ENCODE data around the gene ATAD1.

ATAD1 gene

DNA sequence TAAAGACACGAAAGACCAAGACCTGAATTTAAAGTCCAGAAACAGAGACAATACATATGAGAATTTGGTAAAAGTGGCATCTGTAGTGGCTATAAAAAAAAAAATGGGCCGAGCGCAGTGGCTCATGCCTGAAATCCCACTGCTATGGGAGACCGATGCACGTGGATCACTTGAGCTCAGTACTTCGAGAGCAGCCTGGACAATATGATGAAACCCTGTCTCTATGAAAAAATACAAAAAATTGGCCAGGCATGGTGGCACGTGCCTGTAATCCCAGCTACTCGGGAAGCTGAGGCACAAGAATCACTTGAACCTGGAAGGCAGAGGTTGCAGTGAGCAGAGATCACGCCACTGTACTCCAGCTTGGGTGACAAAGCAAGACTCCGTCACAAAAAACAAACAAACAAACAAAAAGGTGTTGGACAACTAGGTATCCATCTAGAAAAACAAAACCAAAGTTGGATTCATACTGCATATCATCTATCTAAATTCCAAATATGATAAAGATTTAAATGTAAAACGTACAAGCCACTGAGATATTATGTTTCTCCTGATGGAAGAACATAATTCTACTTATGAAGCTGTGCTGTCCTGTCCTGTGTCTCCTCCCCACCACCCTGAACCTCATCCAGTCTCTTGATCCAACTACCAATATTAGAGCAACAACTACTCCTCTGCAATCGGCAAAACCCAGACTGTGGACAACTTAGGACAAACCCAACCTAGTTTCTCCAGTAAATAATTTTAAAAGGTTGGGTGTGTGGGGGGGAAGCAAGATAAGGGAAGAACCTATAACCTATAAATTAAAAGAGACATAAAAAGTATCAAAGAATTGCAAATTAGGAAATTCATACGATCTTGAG lies 53.7 kb downstream of the ATAD1 start:
- no peak overlapping the region for H3K4me2 ChIP-seq (ENCODE audit: low read length)
- TF ChIP-seq, protein P1, sequence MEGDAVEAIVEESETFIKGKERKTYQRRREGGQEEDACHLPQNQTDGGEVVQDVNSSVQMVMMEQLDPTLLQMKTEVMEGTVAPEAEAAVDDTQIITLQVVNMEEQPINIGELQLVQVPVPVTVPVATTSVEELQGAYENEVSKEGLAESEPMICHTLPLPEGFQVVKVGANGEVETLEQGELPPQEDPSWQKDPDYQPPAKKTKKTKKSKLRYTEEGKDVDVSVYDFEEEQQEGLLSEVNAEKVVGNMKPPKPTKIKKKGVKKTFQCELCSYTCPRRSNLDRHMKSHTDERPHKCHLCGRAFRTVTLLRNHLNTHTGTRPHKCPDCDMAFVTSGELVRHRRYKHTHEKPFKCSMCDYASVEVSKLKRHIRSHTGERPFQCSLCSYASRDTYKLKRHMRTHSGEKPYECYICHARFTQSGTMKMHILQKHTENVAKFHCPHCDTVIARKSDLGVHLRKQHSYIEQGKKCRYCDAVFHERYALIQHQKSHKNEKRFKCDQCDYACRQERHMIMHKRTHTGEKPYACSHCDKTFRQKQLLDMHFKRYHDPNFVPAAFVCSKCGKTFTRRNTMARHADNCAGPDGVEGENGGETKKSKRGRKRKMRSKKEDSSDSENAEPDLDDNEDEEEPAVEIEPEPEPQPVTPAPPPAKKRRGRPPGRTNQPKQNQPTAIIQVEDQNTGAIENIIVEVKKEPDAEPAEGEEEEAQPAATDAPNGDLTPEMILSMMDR (IDR thresholded peaks at IDR 0.05; ENCODE audit: low read length) = no peak
- TF ChIP-seq EZH2 (IDR thresholded peaks at IDR 0.05; ENCODE audit: borderline replicate concordance, low read length) = no peak
- H3K4me1 ChIP-seq (ENCODE audit: insufficient read depth, low read length, severe bottlenecking) = no peaks in the 10 kb centered on the region
- peaks cover 53% of the 10 kb centered on the region for H3K36me3 ChIP-seq (ENCODE audit: insufficient read depth, low read length)
- no peaks in the 10 kb centered on the region for H3F3A ChIP-seq (ENCODE audit: insufficient read depth, low read length)
- no peak overlapping the region for H3K27ac ChIP-seq (ENCODE audit: low read depth, low read length, poor library complexity, severe bottlenecking)
- no peaks in the 10 kb centered on the region for H3K27me3 ChIP-seq (ENCODE audit: insufficient read depth, low read length)
- H2AFZ ChIP-seq (ENCODE audit: low read length) = no peak overlapping the region
- no peaks in the 10 kb centered on the region for H4K20me1 ChIP-seq (ENCODE audit: insufficient read depth, low read length)
- no peaks in the 10 kb centered on the region for H3K9me3 ChIP-seq (ENCODE audit: low read length)
- no peak overlapping the region for H3K4me3 ChIP-seq (ENCODE audit: low read depth, low read length, poor library complexity, severe bottlenecking)
- no peak overlapping the region for H3K9ac ChIP-seq (ENCODE audit: low read length)
- H3K79me2 ChIP-seq (ENCODE audit: insufficient read depth, low read length) = no peaks in the 10 kb centered on the region
- H3K9me2 ChIP-seq (ENCODE audit: low read depth, low read length) = no peaks in the 10 kb centered on the region

DNA sequence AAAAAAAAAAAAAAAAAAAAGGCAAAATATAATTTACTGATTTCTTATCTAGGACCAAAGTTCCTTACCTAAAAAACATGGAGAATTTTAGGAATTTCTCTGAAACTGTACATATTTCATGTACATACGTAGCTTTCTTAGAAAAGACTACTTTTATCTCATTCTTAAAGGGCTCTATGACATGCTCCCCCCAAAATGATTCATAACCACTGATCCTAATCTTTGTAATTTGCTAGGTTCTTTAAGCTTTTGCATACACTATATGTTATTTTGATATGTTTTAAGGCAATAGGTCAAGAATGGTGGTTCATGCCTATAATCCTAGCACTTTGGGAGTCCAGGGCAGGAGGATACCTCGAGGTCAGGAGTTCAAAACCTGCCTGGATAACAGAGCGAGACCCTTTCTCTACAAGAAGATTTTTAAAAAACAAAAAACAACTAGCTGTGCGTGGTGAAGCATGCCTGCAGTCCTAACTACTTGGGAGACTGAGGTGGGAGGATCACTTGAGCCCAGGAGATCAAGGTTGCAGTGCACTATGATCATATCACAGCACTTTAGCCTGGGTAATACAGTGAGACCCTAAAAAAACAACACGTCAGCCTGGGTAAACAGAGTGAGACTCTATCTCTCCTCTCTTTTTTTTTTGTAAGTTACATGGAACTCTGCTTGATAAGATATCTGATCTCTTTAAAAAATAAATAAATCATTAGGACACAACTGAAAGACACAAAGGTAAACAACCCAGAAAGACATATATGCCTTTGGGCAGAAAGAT lies 54.8 kb downstream of the ATAD1 start:
- no peaks in the 10 kb centered on the region for H4K20me1 ChIP-seq (ENCODE audit: insufficient read depth, low read length)
- no peaks in the 10 kb centered on the region for H3K9me2 ChIP-seq (ENCODE audit: low read depth, low read length)
- H3K4me1 ChIP-seq (ENCODE audit: insufficient read depth, low read length, severe bottlenecking) = no peaks in the 10 kb centered on the region
- no peaks in the 10 kb centered on the region for H3K79me2 ChIP-seq (ENCODE audit: insufficient read depth, low read length)
- no peaks in the 10 kb centered on the region for H3K9me3 ChIP-seq (ENCODE audit: low read length)
- H3K4me3 ChIP-seq (ENCODE audit: low read depth, low read length, poor library complexity, severe bottlenecking) = no peak overlapping the region
- H3K27me3 ChIP-seq (ENCODE audit: insufficient read depth, low read length) = no peaks in the 10 kb centered on the region
- no peak overlapping the region for H3K9ac ChIP-seq (ENCODE audit: low read length)
- no peaks in the 10 kb centered on the region for H3F3A ChIP-seq (ENCODE audit: insufficient read depth, low read length)
- no peak overlapping the region for H2AFZ ChIP-seq (ENCODE audit: low read length)
- peaks cover 51% of the 10 kb centered on the region for H3K36me3 ChIP-seq (ENCODE audit: insufficient read depth, low read length)
- no peak overlapping the region for H3K4me2 ChIP-seq (ENCODE audit: low read length)
- TF ChIP-seq, protein P1 (IDR thresholded peaks at IDR 0.05; ENCODE audit: low read length) = no peak
- no peak for TF ChIP-seq EZH2 (IDR thresholded peaks at IDR 0.05; ENCODE audit: borderline replicate concordance, low read length)
- H3K27ac ChIP-seq (ENCODE audit: low read depth, low read length, poor library complexity, severe bottlenecking) = no peak overlapping the region

DNA sequence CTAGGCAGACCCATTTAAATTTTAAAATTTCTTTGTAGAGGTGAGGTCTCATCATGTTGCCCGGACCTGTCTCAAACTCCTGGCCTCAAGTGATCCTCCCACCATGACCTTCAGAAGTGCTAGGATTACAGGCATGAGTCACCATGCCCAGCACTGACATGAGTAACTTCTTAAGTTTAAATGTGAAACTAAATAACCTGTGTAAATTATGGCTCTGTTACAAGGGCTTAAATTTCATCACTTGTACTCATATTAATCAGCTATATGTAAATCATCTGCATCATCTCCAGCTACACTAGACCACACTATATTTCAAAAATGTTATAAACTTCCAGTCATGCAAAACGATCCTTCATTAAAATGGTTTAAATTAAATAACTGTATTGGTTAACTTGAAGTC lies 56.1 kb downstream of the ATAD1 start:
- Histone ChIP-seq H3K9me2 (ENCODE audit: low read depth, low read length) (no peaks in the 10 kb centered on the region), H3K4me1 (ENCODE audit: insufficient read depth, low read length, severe bottlenecking) (no peaks in the 10 kb centered on the region), H3K4me2 (ENCODE audit: low read length) (no peak overlapping the region), H3K27ac (ENCODE audit: low read depth, low read length, poor library complexity, severe bottlenecking) (no peak overlapping the region), H2AFZ (ENCODE audit: low read length) (no peak overlapping the region), H3K4me3 (ENCODE audit: low read depth, low read length, poor library complexity, severe bottlenecking) (no peak overlapping the region), H3K79me2 (ENCODE audit: insufficient read depth, low read length) (no peaks in the 10 kb centered on the region), H3K27me3 (ENCODE audit: insufficient read depth, low read length) (no peaks in the 10 kb centered on the region), H3K9me3 (ENCODE audit: low read length) (no peaks in the 10 kb centered on the region), H4K20me1 (ENCODE audit: insufficient read depth, low read length) (no peaks in the 10 kb centered on the region), H3K36me3 (ENCODE audit: insufficient read depth, low read length) (peaks cover 38% of the 10 kb centered on the region), H3K9ac (ENCODE audit: low read length) (no peak overlapping the region), H3F3A (ENCODE audit: insufficient read depth, low read length) (no peaks in the 10 kb centered on the region)
- TF ChIP-seq, protein P1 (IDR thresholded peaks at IDR 0.05; ENCODE audit: low read length) = no peak
- no peak for TF ChIP-seq EZH2 (IDR thresholded peaks at IDR 0.05; ENCODE audit: borderline replicate concordance, low read length)

Measured in OCI-LY1 (cell line).